Common myeloid progenitor, CD34-positive (primary cell): Measurements from ENCODE around the gene ETV3L. TPM values are rescaled to one million over a fixed set of nuclear protein-coding genes. Genes with fewer than 3 reads are reported as not detected.

Experiments used
- CTCF ChIA-PET: fragments of 350-600 bp; sonication (Branson Sonifier 250); formaldehyde crosslinking; loops from one replicate; lab custom pipeline; 2021; ENCODE audit warnings: antibody characterized with exemption; lab: Charles Lee
- POLR2A ChIA-PET: fragments of 350-600 bp; sonication (Branson Sonifier 250); formaldehyde crosslinking; loops from one replicate; lab custom pipeline; 2021; ENCODE audit warnings: antibody characterized with exemption; lab: Charles Lee
- DNase-seq, 3 donors: peaks; one replicate each; pipeline versions ENCODE4 v3.0.0 to v3.0.0-alpha.2; 2013
- H3K27ac ChIP-seq, 2 experiments: 1 replicate in 1 of 2; 2 replicates in 1 of 2; pipeline ENCODE4 v1.7.0; 2013; ENCODE audit warnings: inconsistent platforms in 2 of 2, low read length in 2 of 2, mild to moderate bottlenecking in 2 of 2, low read depth in 1 of 2, moderate library complexity in 1 of 2; ENCODE audit not compliant: severe bottlenecking in 2 of 2, insufficient read depth in 1 of 2, poor library complexity in 1 of 2
- H3K27me3 ChIP-seq, 5 experiments: replicated peaks in 2 of 5; 1 replicate in 3 of 5; 2 replicates in 2 of 5; pipeline versions ENCODE4 v1.6.1 to v1.7.0; 2013; ENCODE audit warnings: low read length in 4 of 5, mild to moderate bottlenecking in 2 of 5, moderate library complexity in 2 of 5, inconsistent platforms in 1 of 5; ENCODE audit not compliant: insufficient read depth in 5 of 5, control insufficient read depth in 4 of 5
- H3K36me3 ChIP-seq, 4 experiments: 1 replicate in 2 of 4; 2 replicates in 2 of 4; pipeline versions ENCODE4 v1.6.1 to v1.7.0; 2013; ENCODE audit warnings: low read length in 3 of 4, control low read depth in 1 of 4, mild to moderate bottlenecking in 1 of 4; ENCODE audit not compliant: control insufficient read depth in 4 of 4, insufficient read depth in 4 of 4
- H3K4me1 ChIP-seq, 4 experiments: 1 replicate in 3 of 4; 2 replicates in 1 of 4; pipeline versions ENCODE4 v1.6.1 to v1.7.1; 2013; ENCODE audit warnings: low read length in 3 of 4, mild to moderate bottlenecking in 3 of 4, control low read depth in 1 of 4, inconsistent platforms in 1 of 4, moderate library complexity in 1 of 4; ENCODE audit not compliant: control insufficient read depth in 4 of 4, insufficient read depth in 4 of 4; ENCODE audit errors: control extremely low read depth in 1 of 4
- H3K4me3 ChIP-seq, 7 experiments: 1 replicate in 4 of 7; 2 replicates in 3 of 7; pipeline versions ENCODE4 v1.5.1 to v1.7.0; 2013; ENCODE audit warnings: mild to moderate bottlenecking in 7 of 7, low read length in 6 of 7, moderate library complexity in 6 of 7, inconsistent platforms in 2 of 7, low read depth in 2 of 7, control low read depth in 1 of 7; ENCODE audit not compliant: insufficient read depth in 4 of 7, control insufficient read depth in 1 of 7; ENCODE audit errors: extremely low read depth in 1 of 7
- H3K9me3 ChIP-seq, 5 experiments: 1 replicate in 4 of 5; 2 replicates in 1 of 5; pipeline versions ENCODE4 v1.6.1 to v1.7.1; 2013; ENCODE audit warnings: low read length in 4 of 5, mild to moderate bottlenecking in 2 of 5, inconsistent platforms in 1 of 5, low read depth in 1 of 5, moderate library complexity in 1 of 5; ENCODE audit not compliant: control insufficient read depth in 4 of 5, insufficient read depth in 2 of 5; ENCODE audit errors: control extremely low read depth in 1 of 5
- WGBS: methylation state at CpG from one replicate; pipeline ENCODE4 v1.1.5; 2013; ENCODE audit not compliant: insufficient coverage; 5-methylcytosine and 5-hydroxymethylcytosine counted together
- polyA plus RNA-seq: library from polyadenylated mRNA; unstranded; fragments of 120-200 nt; gene quantifications from one replicate; pipeline ENCODE4 v1.2.1, GENCODE V29; 2013

ETV3L gene
- polyA plus RNA-seq = not detected

DNA sequence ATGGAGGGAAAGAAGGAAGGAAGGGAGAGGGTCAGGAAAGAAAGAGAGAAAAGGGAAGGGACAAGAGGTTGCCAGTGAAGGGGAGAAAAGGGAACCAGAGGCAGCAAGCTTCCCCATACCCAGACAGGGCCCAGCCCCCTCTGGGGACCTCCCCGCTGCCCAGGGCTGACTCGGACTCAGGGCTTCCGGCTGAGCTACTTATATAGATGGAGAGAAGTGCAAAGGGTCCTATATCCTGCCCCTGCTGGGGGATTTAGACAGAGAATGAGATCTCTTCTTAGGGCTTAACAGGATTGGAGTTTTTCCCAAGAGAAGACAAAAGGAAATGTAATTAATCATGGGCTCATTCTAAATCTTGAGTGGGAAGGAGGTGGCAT, at the start of gene ETV3L:
ETV3L (minus strand) TSS at position 176 of the 377 bp plus-strand sequence. CDS start 285 bp downstream, outside the sequence.
- ChIA-PET POLR2A (interaction anchor here (1.2 kb wide), 1 partner anchor 55 kb away, joined by 3 read pairs; no protein-coding TSS in a partner anchor), CTCF (interaction anchor here (0.7 to 2.5 kb wide), 4 partner anchors 9 to 57 kb away, joined by 3 to 8 read pairs (median 7); no protein-coding TSS in a partner anchor)
- H3K36me3 ChIP-seq = no peaks in the 10 kb centered on the region
- no CpG with 5 or more reads among the region's 3 CpGs for WGBS
- H3K9me3 ChIP-seq = no peaks in the 10 kb centered on the region
- H3K4me1 ChIP-seq = peaks cover 0 to 16% (median 8%) of the 10 kb centered on the region in 4 experiments
- peak in 2 of 3 donors; percentile 20 to 33 for DNase-seq
- H3K27me3 ChIP-seq = peaks cover 0 to 5% (median 0%) of the 10 kb centered on the region in 5 experiments
- H3K27ac ChIP-seq = no peak within 1 kb of the TSS
- H3K4me3 ChIP-seq = no peak within 1 kb of the TSS

DNA sequence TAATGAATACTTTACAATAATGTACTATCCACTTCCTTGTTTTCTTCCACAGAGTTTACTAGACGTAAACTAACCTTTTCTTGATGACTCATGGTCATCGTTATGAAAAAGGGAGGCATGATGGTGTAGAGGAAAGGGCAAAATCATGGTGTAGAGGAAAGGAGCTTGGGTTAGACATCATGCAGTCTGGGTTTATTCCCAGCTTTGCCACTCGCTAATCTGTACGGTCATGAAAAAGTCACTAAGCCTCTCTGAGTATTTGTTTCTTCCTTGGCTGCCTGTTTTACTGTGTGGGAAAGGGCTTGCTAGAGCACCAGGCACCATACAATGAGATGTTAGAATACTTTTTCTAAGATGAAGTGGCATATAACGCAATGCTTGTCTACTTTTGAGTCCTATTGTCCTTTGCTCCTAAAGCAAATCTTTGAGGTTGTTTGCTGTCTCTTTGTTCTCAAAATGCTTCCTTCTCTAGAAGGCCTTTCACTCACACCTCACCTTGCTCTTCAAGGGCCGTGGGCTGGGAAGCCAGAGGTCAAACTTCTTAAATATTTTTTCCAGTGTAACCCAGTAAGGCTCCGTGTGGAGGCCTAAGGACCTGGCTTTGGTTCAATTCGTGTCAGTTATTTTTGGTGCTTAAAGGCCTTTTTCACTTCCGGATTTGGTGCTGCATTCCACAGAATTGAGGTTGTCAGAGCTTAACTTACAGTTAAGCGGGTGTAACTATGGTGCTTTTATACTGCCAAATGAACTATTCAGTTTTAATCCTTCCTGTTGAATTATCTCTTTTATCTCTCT, 48.5 kb upstream of the ETV3L start:
- POLR2A ChIA-PET = interaction anchor here (2.6 kb wide), 1 partner anchor 10 kb away, joined by 12 read pairs; the partner anchor contains the start of gene ETV3
- CTCF ChIA-PET = interaction anchor here (0.6 to 2.3 kb wide), 8 partner anchors 9 to 178 kb away, joined by 3 to 11 read pairs (median 5); no protein-coding TSS in a partner anchor
- H3K9me3 ChIP-seq = no peaks in the 10 kb centered on the region

GRCh38 chr1:157147037-157147436, 47.4 kb upstream of the ETV3L start:
- H3K4me3 ChIP-seq = no peak overlapping the region
- DNase-seq = no peak
- H3K4me1 ChIP-seq = peaks cover 0 to 15% (median 2%) of the 10 kb centered on the region in 4 experiments
- CTCF ChIA-PET = interaction anchor here (1.0 to 2.3 kb wide), 5 partner anchors 8 to 57 kb away, joined by 3 to 11 read pairs (median 4); no protein-coding TSS in a partner anchor
- H3K27ac ChIP-seq = no peak overlapping the region
- 100% methylated on average over 1 of the region's 1 CpG for WGBS
- POLR2A ChIA-PET = interaction anchor here (2.6 kb wide), 1 partner anchor 9 kb away, joined by 12 read pairs; the partner anchor contains the start of gene ETV3
- H3K36me3 ChIP-seq = no peaks in the 10 kb centered on the region
- no peaks in the 10 kb centered on the region for H3K9me3 ChIP-seq
- no peaks in the 10 kb centered on the region for H3K27me3 ChIP-seq

More for the DNA sequence above, 48.5 kb upstream of the ETV3L start:
- Histone ChIP-seq H3K4me1 (peaks cover 0 to 16% (median 2%) of the 10 kb centered on the region in 4 experiments), H3K27ac (no peak overlapping the region), H3K36me3 (no peaks in the 10 kb centered on the region), H3K27me3 (no peaks in the 10 kb centered on the region), H3K4me3 (no peak overlapping the region)
- 68% methylated on average over 6 of the region's 10 CpGs for WGBS
- peak in 2 of 3 donors; percentile 57 to 69 for DNase-seq

DNA sequence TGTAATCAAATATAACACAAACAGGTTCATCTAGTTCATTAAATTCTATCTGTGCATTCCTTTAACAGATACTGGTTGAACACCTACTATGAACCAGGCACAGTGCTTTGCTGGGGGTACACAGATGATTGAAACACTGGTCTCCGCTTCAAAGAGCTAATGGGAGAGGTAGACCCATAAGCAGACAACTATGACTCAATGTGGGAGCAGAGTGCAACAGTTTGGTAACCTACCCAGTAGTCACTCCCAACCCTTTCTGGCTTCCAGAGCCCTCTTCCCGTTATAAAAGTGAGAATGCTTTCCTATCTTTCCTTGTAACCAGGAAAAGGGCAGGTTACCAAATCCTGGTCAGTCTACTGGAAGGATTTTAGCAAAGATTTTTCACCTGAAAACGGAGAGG, 46.6 kb upstream of the ETV3L start:
- no peaks in the 10 kb centered on the region for H3K27me3 ChIP-seq
- whole genome bisulfite sequencing = 100% methylated on average over 3 of the region's 3 CpGs
- no peaks in the 10 kb centered on the region for H3K9me3 ChIP-seq
- H3K27ac ChIP-seq = no peak overlapping the region
- no peak for DNase-seq
- H3K36me3 ChIP-seq = no peaks in the 10 kb centered on the region
- peaks cover 0 to 9% (median 2%) of the 10 kb centered on the region in 4 experiments for H3K4me1 ChIP-seq
- no peak overlapping the region for H3K4me3 ChIP-seq
- ChIA-PET CTCF (interaction anchor here (1.0 to 2.3 kb wide), 3 partner anchors 9 to 58 kb away, joined by 3 to 8 read pairs (median 4); no protein-coding TSS in a partner anchor), POLR2A (no interaction called here)

GRCh38 chr1:157145076-157145475, 45.5 kb upstream of the ETV3L start:
- no peak overlapping the region for H3K4me3 ChIP-seq
- no peaks in the 10 kb centered on the region for H3K9me3 ChIP-seq
- no CpG with 5 or more reads among the region's 1 CpG for WGBS
- peaks cover 0 to 9% (median 2%) of the 10 kb centered on the region in 4 experiments for H3K4me1 ChIP-seq
- CTCF ChIA-PET = no interaction called here
- no peak for DNase-seq
- H3K36me3 ChIP-seq = no peaks in the 10 kb centered on the region
- no peak overlapping the region for H3K27ac ChIP-seq
- H3K27me3 ChIP-seq = no peaks in the 10 kb centered on the region
- POLR2A ChIA-PET = no interaction called here

DNA sequence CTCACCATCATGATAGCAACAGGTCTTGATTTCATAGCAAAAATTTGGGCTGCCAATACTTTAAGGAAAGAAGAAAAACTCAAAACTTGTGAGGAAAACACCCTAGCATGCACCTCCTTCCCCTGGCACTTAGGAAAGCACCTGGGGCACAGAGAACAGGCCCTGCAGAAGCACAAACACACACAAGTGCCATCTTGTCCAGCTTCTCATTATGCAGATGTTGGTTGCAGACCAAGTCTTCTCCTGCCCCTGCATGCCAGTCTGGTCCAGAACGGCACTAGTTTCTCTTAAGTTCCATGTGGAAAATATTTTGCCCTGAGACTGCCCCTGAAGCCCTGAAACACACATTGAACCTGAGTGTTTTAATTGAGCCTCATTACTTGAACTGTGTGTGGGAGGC, 44.9 kb upstream of the ETV3L start:
- DNase-seq = no peak
- POLR2A ChIA-PET = no interaction called here

More for the DNA sequence above, 44.9 kb upstream of the ETV3L start:
- CTCF ChIA-PET = interaction anchor here (15.6 kb wide), 1 partner anchor 9 kb away, joined by 180 read pairs; no protein-coding TSS in a partner anchor
- 88% methylated on average over 1 of the region's 1 CpG for WGBS
- no peaks in the 10 kb centered on the region for H3K27me3 ChIP-seq
- peaks cover 0 to 9% (median 2%) of the 10 kb centered on the region in 4 experiments for H3K4me1 ChIP-seq
- no peak overlapping the region for H3K27ac ChIP-seq
- H3K36me3 ChIP-seq = no peaks in the 10 kb centered on the region
- no peak overlapping the region for H3K4me3 ChIP-seq
- no peaks in the 10 kb centered on the region for H3K9me3 ChIP-seq
